GM06990 (cell line): Measurements from ENCODE around the gene ASPHD1.

ENCODE experiments used
- DNase-seq: peaks from one replicate; pipeline ENCODE4 v3.0.0-alpha.2; 2011; ENCODE audit not compliant: insufficient read length; ENCODE audit errors: extremely low read depth
- H3K27me3 ChIP-seq: replicated peaks from 2 replicates; pipeline ENCODE4 v1.6.0; 2011; ENCODE audit warnings: low read length; ENCODE audit not compliant: control insufficient read depth, insufficient read depth
- H3K36me3 ChIP-seq: 2 replicates; pipeline ENCODE4 v1.5.1; 2011; ENCODE audit warnings: low read length; ENCODE audit not compliant: control insufficient read depth, insufficient read depth
- H3K4me3 ChIP-seq: replicated peaks from 2 replicates; pipeline ENCODE4 v1.5.1; 2011; ENCODE audit warnings: low read depth, mild to moderate bottlenecking, control low read depth, low read length
- CTCF ChIP-seq: IDR thresholded peaks from 2 replicates; pipeline ENCODE4 v1.5.1; 2011; ENCODE audit warnings: low read length, control low read depth, mild to moderate bottlenecking, inconsistent platforms; ENCODE audit not compliant: insufficient read depth, poor library complexity, severe bottlenecking

Gene ASPHD1

GRCh38 chr16:29899516-29900101 is 679 bp upstream of the ASPHD1 start, which contains the start of gene SEZ6L2:
Gene SEZ6L2, minus strand, starts transcription at chr16:29899550. Its CDS starts 531 bp downstream, at chr16:29899019.
- Histone ChIP-seq H3K36me3 (no peaks in the 10 kb centered on the region), H3K27me3 (peaks cover 1% of the 10 kb centered on the region), H3K4me3 (peak within 1 kb of the TSS; percentile 62)
- no peak for TF ChIP-seq CTCF
- DNase-seq: no peak

- no peak for DNase-seq
- Histone ChIP-seq H3K36me3 (no peaks in the 10 kb centered on the region), H3K27me3 (no peaks in the 10 kb centered on the region; the same call in none of the 2 replicates), H3K4me3 (no peak overlapping the region)
- no peak for TF ChIP-seq CTCF
Measured at GRCh38 chr16:29900888-29901606, 759 bp downstream of the ASPHD1 start.

- no peaks in the 10 kb centered on the region; the same call in none of the 2 replicates for H3K27me3 ChIP-seq
- no peaks in the 10 kb centered on the region for H3K36me3 ChIP-seq
- no peak overlapping the region for H3K4me3 ChIP-seq
- no peak for TF ChIP-seq CTCF
- no peak for DNase-seq
Measured at GRCh38 chr16:29901607-29901945, 1.3 kb downstream of the ASPHD1 start.

- no peak overlapping the region for H3K4me3 ChIP-seq
- no peak for DNase-seq
Measured at GRCh38 chr16:29903590-29903989, 3.3 kb downstream of the ASPHD1 start.

GRCh38 chr16:29904947-29905346 is 4.7 kb downstream of the ASPHD1 start:
- no peak for TF ChIP-seq CTCF
- Histone ChIP-seq H3K27me3 (no peaks in the 10 kb centered on the region), H3K36me3 (peaks cover 5% of the 10 kb centered on the region), H3K4me3 (no peak overlapping the region)
- DNase-seq: no peak

More at GRCh38 chr16:29903590-29903989, 3.3 kb downstream of the ASPHD1 start:
- TF ChIP-seq CTCF: no peak
- no peaks in the 10 kb centered on the region; the same call in 1 of the 2 replicates for H3K27me3 ChIP-seq
- H3K36me3 ChIP-seq: peaks cover 3% of the 10 kb centered on the region
